Glutamatergic neuron (in vitro differentiated cells): ENCODE measurements around the gene IMMP1L. TPM values are rescaled to one million over a fixed set of nuclear protein-coding genes. Genes with fewer than 3 reads are reported as not detected.

Experiments
- DNase-seq: peaks from one replicate; pipeline ENCODE4 v3.0.0; 2022
- H3K27ac Mint-ChIP-seq: one replicate; pipeline ENCODE4 v1.8.0; 2020; ENCODE audit warnings: mild to moderate bottlenecking, mixed read lengths, inconsistent platforms; ENCODE audit not compliant: unreplicated experiment
- H3K27me3 Mint-ChIP-seq: one replicate; pipeline ENCODE4 v1.8.0; 2020; ENCODE audit warnings: mild to moderate bottlenecking, moderate library complexity, mixed read lengths, inconsistent platforms; ENCODE audit not compliant: unreplicated experiment
- H3K36me3 Mint-ChIP-seq: one replicate; pipeline ENCODE4 v1.8.0; 2020; ENCODE audit warnings: mild to moderate bottlenecking, mixed read lengths, inconsistent platforms; ENCODE audit not compliant: unreplicated experiment
- H3K4me1 Mint-ChIP-seq: one replicate; pipeline ENCODE4 v1.8.0; 2020; ENCODE audit warnings: mild to moderate bottlenecking, low read depth, mixed read lengths, inconsistent platforms; ENCODE audit not compliant: unreplicated experiment
- H3K4me3 Mint-ChIP-seq: one replicate; pipeline ENCODE4 v1.8.0; 2020; ENCODE audit warnings: mild to moderate bottlenecking, mixed read lengths, inconsistent platforms; ENCODE audit not compliant: unreplicated experiment
- H3K9me3 Mint-ChIP-seq: one replicate; pipeline ENCODE4 v1.8.0; 2020; ENCODE audit warnings: mild to moderate bottlenecking, moderate library complexity, mixed read lengths, inconsistent platforms; ENCODE audit not compliant: unreplicated experiment
- CTCF ChIP-seq: fragments of 200-600 bp; sonication (generic); IDR thresholded peaks from one replicate; pipeline ENCODE4 v1.5.0; 2021; ENCODE audit not compliant: partially characterized antibody, unreplicated experiment
- total RNA-seq: library from RNA; stranded (reverse); fragmentation: NEBNext Ultra II Directional; extraction: Animal tissue kit (Norgen Biotek cat#: 25700); gene quantifications from one replicate; pipeline ENCODE4 v1.2.1, GENCODE V29; 2021; ENCODE audit not compliant: unreplicated experiment

IMMP1L gene
- total RNA-seq, 1 donor from 2014 or later, result 34.3 TPM

GRCh38 chr11:31421820-31422219 is 87.6 kb downstream of the IMMP1L start:
- TF ChIP-seq CTCF, result no peak
- no peak for DNase-seq
- H3K4me3 Mint-ChIP-seq, result no peak overlapping the region
- H3K27me3 Mint-ChIP-seq, result no peaks in the 10 kb centered on the region
- no peak overlapping the region for H3K27ac Mint-ChIP-seq
- peaks cover 2% of the 10 kb centered on the region for H3K4me1 Mint-ChIP-seq
- no peaks in the 10 kb centered on the region for H3K9me3 Mint-ChIP-seq
- no peaks in the 10 kb centered on the region for H3K36me3 Mint-ChIP-seq

DNA sequence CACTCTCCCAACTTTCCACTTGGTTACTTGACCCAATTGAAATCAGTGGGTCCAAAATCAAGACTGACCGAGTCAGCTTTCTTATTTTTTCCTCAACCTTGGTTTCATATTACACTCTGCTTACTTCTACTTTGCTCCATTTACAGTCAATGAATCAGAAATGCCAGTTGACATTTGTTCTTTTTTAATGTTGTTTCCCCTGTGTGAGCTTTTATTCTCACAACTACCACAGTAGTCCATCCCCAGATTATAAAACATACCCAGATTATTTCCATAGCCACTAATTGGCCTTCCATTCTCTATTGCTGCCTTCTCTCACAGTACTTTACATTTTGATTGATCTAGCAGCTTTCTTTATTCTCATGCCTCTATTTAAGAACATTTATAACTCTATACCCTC is 89.8 kb downstream of the IMMP1L start:
- no peak for DNase-seq
- H3K36me3 Mint-ChIP-seq, result no peaks in the 10 kb centered on the region
- peaks cover 2% of the 10 kb centered on the region for H3K4me1 Mint-ChIP-seq
- H3K27me3 Mint-ChIP-seq, result no peaks in the 10 kb centered on the region
- H3K4me3 Mint-ChIP-seq, result no peak overlapping the region
- H3K9me3 Mint-ChIP-seq, result no peaks in the 10 kb centered on the region
- TF ChIP-seq CTCF, result no peak
- no peak overlapping the region for H3K27ac Mint-ChIP-seq

DNA sequence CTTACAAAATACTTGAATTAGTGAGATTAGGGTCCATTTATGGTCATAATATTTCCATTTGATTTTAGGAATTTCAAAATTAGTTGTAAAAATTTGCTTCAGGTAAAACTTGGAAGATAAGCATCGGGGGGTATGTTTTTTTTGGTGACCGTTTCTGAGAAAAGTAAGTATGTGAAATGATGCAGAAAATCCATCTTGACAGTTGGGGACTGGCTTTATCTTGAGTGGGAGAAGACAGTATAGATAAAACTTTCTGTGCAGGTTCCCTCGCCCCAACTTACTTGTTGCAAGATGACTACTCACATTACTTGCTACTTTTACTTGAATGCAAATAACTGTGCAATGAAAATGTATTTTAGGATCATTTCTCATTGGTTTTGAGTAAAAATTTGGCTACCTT is 90.3 kb downstream of the IMMP1L start:
- H3K9me3 Mint-ChIP-seq, result no peaks in the 10 kb centered on the region
- TF ChIP-seq CTCF, result no peak
- DNase-seq, result no peak
- no peaks in the 10 kb centered on the region for H3K27me3 Mint-ChIP-seq
- no peaks in the 10 kb centered on the region for H3K36me3 Mint-ChIP-seq
- H3K4me1 Mint-ChIP-seq, result peaks cover 2% of the 10 kb centered on the region
- no peak overlapping the region for H3K27ac Mint-ChIP-seq
- H3K4me3 Mint-ChIP-seq, result no peak overlapping the region

DNA sequence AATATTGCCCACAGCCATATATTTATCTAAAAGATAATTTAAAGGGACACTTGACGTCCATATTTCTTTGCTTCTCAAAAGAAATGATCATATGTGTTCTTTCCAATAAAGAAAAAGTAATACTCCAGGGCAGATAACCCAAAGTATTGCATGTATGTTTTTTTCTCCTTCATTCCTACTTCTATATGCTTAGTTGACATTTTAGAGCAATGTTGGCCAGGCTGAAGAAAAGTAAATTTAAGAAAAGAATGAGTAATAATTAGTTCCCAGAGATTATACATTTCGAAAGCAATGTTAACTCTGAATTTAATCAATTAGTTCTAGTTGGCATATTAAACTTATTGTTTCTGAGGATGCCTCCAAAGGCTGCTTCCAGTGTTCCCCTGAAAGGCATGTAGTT is 91.6 kb downstream of the IMMP1L start:
- TF ChIP-seq CTCF, result no peak
- Mint-ChIP-seq H3K27ac (no peak overlapping the region), H3K36me3 (no peaks in the 10 kb centered on the region), H3K4me3 (no peak overlapping the region), H3K4me1 (peaks cover 2% of the 10 kb centered on the region), H3K27me3 (no peaks in the 10 kb centered on the region), H3K9me3 (no peaks in the 10 kb centered on the region)
- DNase-seq, result no peak

DNA sequence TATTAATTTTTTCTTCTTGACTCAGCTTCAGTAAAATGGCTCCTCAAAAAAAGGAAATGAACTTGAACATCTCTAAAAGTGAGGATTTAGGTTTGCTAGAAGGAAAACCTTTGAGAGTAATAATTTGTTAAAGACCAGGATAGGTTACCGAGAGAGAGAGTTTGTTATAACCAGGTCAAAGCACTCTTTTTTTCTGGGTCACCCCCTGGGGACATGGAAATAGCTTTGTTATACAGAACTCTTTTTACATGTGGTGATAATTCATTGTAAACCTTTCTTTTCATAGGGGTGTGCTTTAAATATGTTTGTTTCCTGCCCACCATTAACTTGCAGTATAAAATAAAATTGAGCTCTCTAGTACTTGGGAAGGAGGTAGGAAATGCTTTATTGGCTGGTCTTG is 92.1 kb downstream of the IMMP1L start:
- TF ChIP-seq CTCF, result no peak
- no peak overlapping the region for H3K4me3 Mint-ChIP-seq
- H3K27me3 Mint-ChIP-seq, result no peaks in the 10 kb centered on the region
- H3K36me3 Mint-ChIP-seq, result no peaks in the 10 kb centered on the region
- DNase-seq, result no peak
- no peaks in the 10 kb centered on the region for H3K4me1 Mint-ChIP-seq
- no peaks in the 10 kb centered on the region for H3K9me3 Mint-ChIP-seq
- H3K27ac Mint-ChIP-seq, result no peak overlapping the region
